Progenitor cell of endocrine pancreas (in vitro differentiated cells): ENCODE results near the gene HS6ST3. TPM values are rescaled to one million over a fixed set of nuclear protein-coding genes. Genes with fewer than 3 reads are reported as not detected.

Source experiments
- DNase-seq: peaks from one replicate; pipeline ENCODE4 v3.0.0; 2021; ENCODE audit warnings: low spot score; ENCODE audit not compliant: unreplicated experiment
- H3K27ac Mint-ChIP-seq: 2 replicates; pipeline ENCODE4 v1.8.0; 2021; ENCODE audit warnings: mild to moderate bottlenecking, moderate library complexity, mixed read lengths
- H3K27me3 Mint-ChIP-seq: 2 replicates; pipeline ENCODE4 v1.8.0; 2021; ENCODE audit warnings: mixed read lengths
- H3K36me3 Mint-ChIP-seq: 2 replicates; pipeline ENCODE4 v1.8.0; 2022; ENCODE audit warnings: mixed read lengths; ENCODE audit not compliant: insufficient read depth
- H3K4me1 Mint-ChIP-seq: 2 replicates; pipeline ENCODE4 v1.8.0; 2021; ENCODE audit warnings: low read depth, mixed read lengths
- H3K4me3 Mint-ChIP-seq: 2 replicates; pipeline ENCODE4 v1.8.0; 2021; ENCODE audit warnings: low read depth, mild to moderate bottlenecking, moderate library complexity, mixed read lengths
- H3K9me3 Mint-ChIP-seq: 2 replicates; pipeline ENCODE4 v1.8.0; 2021; ENCODE audit warnings: low read depth, mixed read lengths
- CTCF ChIP-seq: fragments of 200-600 bp; sonication (generic); IDR thresholded peaks from one replicate; pipeline ENCODE4 v1.5.0; 2021; ENCODE audit warnings: antibody characterized with exemption, mild to moderate bottlenecking; ENCODE audit not compliant: unreplicated experiment
- total RNA-seq: library from RNA; stranded (reverse); gene quantifications from 2 replicates; pipeline ENCODE4 v1.2.1, GENCODE V29; 2021

HS6ST3 gene
- total RNA-seq, 1 donor from 2014 or later = 0.84 TPM

GRCh38 chr13:96314974-96315373 is 225.1 kb downstream of the HS6ST3 start:
- TF ChIP-seq CTCF = no peak
- Mint-ChIP-seq H3K4me3 (no peak overlapping the region), H3K36me3 (no peaks in the 10 kb centered on the region), H3K9me3 (peaks cover 4% of the 10 kb centered on the region), H3K27me3 (no peaks in the 10 kb centered on the region), H3K27ac (no peak overlapping the region), H3K4me1 (peaks cover 2% of the 10 kb centered on the region)
- no peak for DNase-seq

DNA sequence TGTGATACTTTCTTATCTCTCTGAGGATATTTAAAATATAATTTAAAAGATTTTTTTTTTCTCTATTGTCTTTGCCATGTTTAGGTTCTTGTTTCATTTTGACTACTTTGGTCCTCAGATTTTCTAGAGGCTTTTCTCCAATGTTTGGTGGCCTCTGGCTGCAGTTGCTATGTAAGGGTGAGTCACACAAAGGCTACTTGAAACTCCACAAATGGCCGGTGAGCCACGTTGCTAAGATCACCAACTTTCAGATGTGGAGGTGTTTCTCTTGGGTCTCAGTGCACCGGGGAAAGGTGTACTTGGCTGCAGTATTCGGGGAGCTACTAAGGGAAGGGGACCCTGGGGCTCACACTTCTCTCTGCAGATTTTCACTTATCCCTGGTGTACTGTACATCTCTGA is 248.1 kb downstream of the HS6ST3 start:
- no peaks in the 10 kb centered on the region for H3K27me3 Mint-ChIP-seq
- no peaks in the 10 kb centered on the region for H3K4me1 Mint-ChIP-seq
- no peak overlapping the region for H3K27ac Mint-ChIP-seq

GRCh38 chr13:96342286-96342685 is 252.4 kb downstream of the HS6ST3 start:
- Mint-ChIP-seq H3K27me3 (no peaks in the 10 kb centered on the region), H3K9me3 (no peaks in the 10 kb centered on the region), H3K36me3 (no peaks in the 10 kb centered on the region), H3K4me3 (no peak overlapping the region), H3K27ac (no peak overlapping the region), H3K4me1 (no peaks in the 10 kb centered on the region)
- DNase-seq = no peak
- TF ChIP-seq CTCF = no peak

More for the DNA sequence above, 248.1 kb downstream of the HS6ST3 start:
- no peak overlapping the region for H3K4me3 Mint-ChIP-seq
- TF ChIP-seq CTCF = no peak
- DNase-seq = no peak
- H3K36me3 Mint-ChIP-seq = no peaks in the 10 kb centered on the region
- no peaks in the 10 kb centered on the region for H3K9me3 Mint-ChIP-seq

DNA sequence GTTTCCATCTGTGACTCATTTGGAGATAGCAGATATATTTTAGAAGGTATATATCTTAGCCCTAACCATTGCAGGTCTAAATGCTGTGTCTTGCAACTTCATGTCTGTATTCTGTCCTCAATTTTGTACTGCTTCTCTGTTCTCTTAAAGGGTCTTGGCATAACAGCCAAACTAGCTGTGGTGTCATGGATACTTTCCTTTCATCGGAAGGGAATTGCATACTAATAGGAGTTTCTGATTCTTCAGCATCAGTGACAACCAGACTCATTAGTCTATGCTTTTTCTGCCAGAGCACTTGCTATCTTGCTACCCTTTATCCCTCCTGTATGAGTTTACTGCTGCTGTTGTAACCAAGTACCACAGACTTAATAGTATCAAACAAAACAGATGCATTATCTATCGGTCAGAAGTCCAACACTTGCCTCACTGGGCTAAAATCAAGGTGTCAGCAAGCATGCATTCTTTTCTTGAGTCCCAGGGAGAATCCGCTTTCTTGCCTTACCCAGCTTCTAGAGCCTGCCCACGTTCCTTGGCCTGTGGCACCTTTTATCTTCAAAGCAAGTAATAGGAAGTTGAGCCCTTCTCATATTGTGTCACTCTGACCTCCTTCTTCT is 253.1 kb downstream of the HS6ST3 start:
- Mint-ChIP-seq H3K27me3 (no peaks in the 10 kb centered on the region), H3K4me3 (no peak overlapping the region), H3K27ac (no peak overlapping the region), H3K9me3 (no peaks in the 10 kb centered on the region), H3K36me3 (no peaks in the 10 kb centered on the region), H3K4me1 (no peaks in the 10 kb centered on the region)
- TF ChIP-seq CTCF = no peak
- no peak for DNase-seq

- Mint-ChIP-seq H3K4me1 (no peaks in the 10 kb centered on the region), H3K27me3 (no peaks in the 10 kb centered on the region), H3K9me3 (no peaks in the 10 kb centered on the region), H3K36me3 (no peaks in the 10 kb centered on the region), H3K27ac (no peak overlapping the region), H3K4me3 (no peak overlapping the region)
- TF ChIP-seq CTCF = no peak
- DNase-seq = no peak
These were observed 257.0 kb downstream of the HS6ST3 start for GRCh38 chr13:96346921-96347320.
